Measurements from ENCODE around the gene KIF26A.

The KIF26A gene

DNA sequence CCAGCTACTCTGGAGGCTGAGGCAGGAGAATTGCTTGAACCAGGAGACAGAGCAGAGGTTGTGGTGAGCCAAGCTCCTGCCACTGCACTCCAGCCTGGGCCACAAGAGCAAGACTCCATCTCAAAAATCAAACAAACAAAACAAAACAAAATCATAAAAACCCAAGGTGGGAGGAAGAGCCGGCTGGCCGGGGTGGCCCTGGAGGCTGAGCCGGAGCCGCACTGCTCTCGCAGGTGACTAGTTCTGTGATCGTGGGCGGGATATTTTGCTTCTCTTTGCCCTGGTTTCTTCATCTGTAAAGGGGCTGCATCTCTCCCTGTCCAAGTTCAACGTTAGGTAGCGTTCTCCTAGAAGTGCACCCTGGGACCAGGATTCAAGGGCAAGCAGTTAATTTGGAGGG lies 73.4 kb downstream of the KIF26A start:
- no peaks in the 10 kb centered on the region for H3K79me2 ChIP-seq (ENCODE audit: insufficient read depth, low read length)
- H3K4me2 ChIP-seq (ENCODE audit: low read length), result no peak overlapping the region
- no peak overlapping the region for H2AFZ ChIP-seq (ENCODE audit: low read length)
- TF ChIP-seq, protein P1, sequence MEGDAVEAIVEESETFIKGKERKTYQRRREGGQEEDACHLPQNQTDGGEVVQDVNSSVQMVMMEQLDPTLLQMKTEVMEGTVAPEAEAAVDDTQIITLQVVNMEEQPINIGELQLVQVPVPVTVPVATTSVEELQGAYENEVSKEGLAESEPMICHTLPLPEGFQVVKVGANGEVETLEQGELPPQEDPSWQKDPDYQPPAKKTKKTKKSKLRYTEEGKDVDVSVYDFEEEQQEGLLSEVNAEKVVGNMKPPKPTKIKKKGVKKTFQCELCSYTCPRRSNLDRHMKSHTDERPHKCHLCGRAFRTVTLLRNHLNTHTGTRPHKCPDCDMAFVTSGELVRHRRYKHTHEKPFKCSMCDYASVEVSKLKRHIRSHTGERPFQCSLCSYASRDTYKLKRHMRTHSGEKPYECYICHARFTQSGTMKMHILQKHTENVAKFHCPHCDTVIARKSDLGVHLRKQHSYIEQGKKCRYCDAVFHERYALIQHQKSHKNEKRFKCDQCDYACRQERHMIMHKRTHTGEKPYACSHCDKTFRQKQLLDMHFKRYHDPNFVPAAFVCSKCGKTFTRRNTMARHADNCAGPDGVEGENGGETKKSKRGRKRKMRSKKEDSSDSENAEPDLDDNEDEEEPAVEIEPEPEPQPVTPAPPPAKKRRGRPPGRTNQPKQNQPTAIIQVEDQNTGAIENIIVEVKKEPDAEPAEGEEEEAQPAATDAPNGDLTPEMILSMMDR (IDR thresholded peaks at IDR 0.05; ENCODE audit: low read length), result no peak
- no peak for TF ChIP-seq EZH2 (IDR thresholded peaks at IDR 0.05; ENCODE audit: borderline replicate concordance, low read length)
- 0 out of 2 replicates have a peak, but pooled peaks cover 4% of the 10 kb centered on the region for H3K27me3 ChIP-seq (ENCODE audit: insufficient read depth, low read length)
- no peaks in the 10 kb centered on the region for H3K36me3 ChIP-seq (ENCODE audit: insufficient read depth, low read length)
- no peak overlapping the region for H3K4me3 ChIP-seq (ENCODE audit: low read depth, low read length, poor library complexity, severe bottlenecking)
- no peak overlapping the region for H3K27ac ChIP-seq (ENCODE audit: low read depth, low read length, poor library complexity, severe bottlenecking)
- H4K20me1 ChIP-seq (ENCODE audit: insufficient read depth, low read length), result no peaks in the 10 kb centered on the region
- H3K9me3 ChIP-seq (ENCODE audit: low read length), result no peaks in the 10 kb centered on the region
- no peak overlapping the region for H3K9ac ChIP-seq (ENCODE audit: low read length)
- H3K9me2 ChIP-seq (ENCODE audit: low read depth, low read length), result no peaks in the 10 kb centered on the region
- no peaks in the 10 kb centered on the region for H3F3A ChIP-seq (ENCODE audit: insufficient read depth, low read length)
- no peaks in the 10 kb centered on the region for H3K4me1 ChIP-seq (ENCODE audit: insufficient read depth, low read length, severe bottlenecking)

DNA sequence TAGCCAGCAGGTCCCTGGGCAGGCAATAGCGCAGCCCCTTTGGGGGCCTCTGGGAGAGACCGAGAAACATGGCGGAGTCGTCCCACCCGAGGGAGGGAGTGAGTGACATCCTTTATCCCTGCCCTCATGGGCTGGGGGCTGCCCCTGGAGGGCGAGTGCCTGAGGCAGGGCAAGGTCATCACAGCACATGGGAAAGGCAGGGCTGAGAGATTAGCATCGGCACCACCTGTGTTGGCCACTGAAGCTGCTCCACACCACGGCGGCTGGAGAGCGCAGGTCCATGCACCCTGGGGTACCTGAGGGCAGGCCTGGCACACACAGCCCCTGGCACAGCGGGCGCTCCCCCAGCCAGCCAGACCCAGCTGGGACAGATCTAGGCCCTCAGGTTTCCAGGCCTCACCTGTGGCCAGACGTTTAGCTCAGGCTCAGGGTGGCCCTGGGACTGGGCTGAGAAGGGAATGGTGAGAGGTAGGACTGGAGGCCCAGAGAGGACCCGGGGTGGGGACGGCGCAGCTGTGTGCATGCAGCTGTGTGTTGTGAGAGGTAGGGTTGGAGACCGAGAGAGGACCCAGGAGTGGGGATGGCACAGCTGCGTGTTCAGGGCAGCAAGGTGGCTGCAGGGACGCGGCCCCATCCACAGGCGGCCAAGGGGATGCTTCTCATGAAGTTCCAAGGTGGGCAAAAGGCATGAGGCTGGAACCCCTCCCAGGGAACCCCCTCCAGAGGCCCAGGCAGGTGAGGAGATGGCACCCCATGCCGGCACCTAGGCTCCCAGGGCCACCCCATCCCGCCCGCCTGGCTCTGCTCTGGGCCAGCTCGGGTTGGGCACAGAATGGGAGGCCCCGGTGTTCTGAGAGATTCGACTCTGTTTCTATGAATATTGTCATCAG lies 74.1 kb downstream of the KIF26A start:
- no peaks in the 10 kb centered on the region for H4K20me1 ChIP-seq (ENCODE audit: insufficient read depth, low read length)
- H3F3A ChIP-seq (ENCODE audit: insufficient read depth, low read length), result no peaks in the 10 kb centered on the region
- no peaks in the 10 kb centered on the region for H3K4me1 ChIP-seq (ENCODE audit: insufficient read depth, low read length, severe bottlenecking)
- H3K9ac ChIP-seq (ENCODE audit: low read length), result no peak overlapping the region
- H3K27me3 ChIP-seq (ENCODE audit: insufficient read depth, low read length), result 0 out of 2 replicates have a peak, but pooled peaks cover 3% of the 10 kb centered on the region
- TF ChIP-seq, protein P1 (IDR thresholded peaks at IDR 0.05; ENCODE audit: low read length), result no peak
- TF ChIP-seq EZH2 (IDR thresholded peaks at IDR 0.05; ENCODE audit: borderline replicate concordance, low read length), result no peak
- no peak overlapping the region for H3K27ac ChIP-seq (ENCODE audit: low read depth, low read length, poor library complexity, severe bottlenecking)
- H3K36me3 ChIP-seq (ENCODE audit: insufficient read depth, low read length), result no peaks in the 10 kb centered on the region
- H3K9me3 ChIP-seq (ENCODE audit: low read length), result no peaks in the 10 kb centered on the region
- no peaks in the 10 kb centered on the region for H3K9me2 ChIP-seq (ENCODE audit: low read depth, low read length)
- no peak overlapping the region for H2AFZ ChIP-seq (ENCODE audit: low read length)
- H3K4me2 ChIP-seq (ENCODE audit: low read length), result no peak overlapping the region
- no peak overlapping the region for H3K4me3 ChIP-seq (ENCODE audit: low read depth, low read length, poor library complexity, severe bottlenecking)
- no peaks in the 10 kb centered on the region for H3K79me2 ChIP-seq (ENCODE audit: insufficient read depth, low read length)

DNA sequence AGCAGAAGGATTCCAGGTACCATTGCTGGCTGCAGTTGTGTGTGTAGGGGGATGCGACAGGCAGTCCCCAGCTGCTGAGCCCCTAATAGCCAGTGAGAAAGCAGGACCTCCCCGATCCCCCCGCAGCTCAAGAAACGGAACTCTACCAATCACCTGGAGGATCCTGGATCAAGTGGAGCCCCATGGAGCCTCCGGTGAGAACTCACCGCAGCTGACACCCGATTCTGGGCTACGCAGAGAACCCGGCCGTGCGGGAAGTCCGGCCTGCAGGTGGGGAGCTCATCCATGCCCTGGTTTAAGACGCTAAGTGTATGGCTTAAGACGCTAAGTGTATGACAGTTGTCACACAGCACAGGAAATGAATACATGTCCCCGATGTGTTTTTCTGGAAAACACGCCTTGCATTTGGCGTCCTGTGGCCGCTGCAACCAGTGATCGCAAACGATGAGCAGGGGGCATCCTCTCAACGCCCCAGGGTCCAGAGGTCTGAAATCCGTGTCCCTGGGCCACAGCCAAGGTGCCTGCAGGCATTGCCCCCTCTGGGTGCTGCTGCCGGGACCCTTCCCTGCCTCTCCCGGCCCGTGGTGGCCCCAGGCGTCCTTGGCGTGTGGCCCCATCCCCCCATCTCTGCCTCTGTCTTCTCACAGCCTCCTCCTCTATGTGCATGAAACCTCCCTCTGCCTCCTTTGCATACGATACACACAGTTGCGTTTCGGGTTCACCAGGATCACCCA lies 75.1 kb downstream of the KIF26A start:
- H3K9ac ChIP-seq (ENCODE audit: low read length), result no peak overlapping the region
- H2AFZ ChIP-seq (ENCODE audit: low read length), result no peak overlapping the region
- H3K9me3 ChIP-seq (ENCODE audit: low read length), result no peaks in the 10 kb centered on the region
- H3K4me3 ChIP-seq (ENCODE audit: low read depth, low read length, poor library complexity, severe bottlenecking), result no peak overlapping the region
- H3K27me3 ChIP-seq (ENCODE audit: insufficient read depth, low read length), result no peaks in the 10 kb centered on the region
- no peaks in the 10 kb centered on the region for H3F3A ChIP-seq (ENCODE audit: insufficient read depth, low read length)
- no peaks in the 10 kb centered on the region for H3K36me3 ChIP-seq (ENCODE audit: insufficient read depth, low read length)
- H3K9me2 ChIP-seq (ENCODE audit: low read depth, low read length), result no peaks in the 10 kb centered on the region
- no peak for TF ChIP-seq EZH2 (IDR thresholded peaks at IDR 0.05; ENCODE audit: borderline replicate concordance, low read length)
- TF ChIP-seq, protein P1 (IDR thresholded peaks at IDR 0.05; ENCODE audit: low read length), result no peak
- H3K27ac ChIP-seq (ENCODE audit: low read depth, low read length, poor library complexity, severe bottlenecking), result no peak overlapping the region
- H3K4me1 ChIP-seq (ENCODE audit: insufficient read depth, low read length, severe bottlenecking), result no peaks in the 10 kb centered on the region
- no peaks in the 10 kb centered on the region for H3K79me2 ChIP-seq (ENCODE audit: insufficient read depth, low read length)
- no peak overlapping the region for H3K4me2 ChIP-seq (ENCODE audit: low read length)
- no peaks in the 10 kb centered on the region for H4K20me1 ChIP-seq (ENCODE audit: insufficient read depth, low read length)

Data from OCI-LY1 (cell line).